ENCODE results near the gene LRMDA.

The LRMDA gene

GRCh38 chr10:76257816-76258215, 826.4 kb downstream of the LRMDA start:
- no peak for DNase-seq

- DNase-seq, result no peak
These were observed 834.2 kb downstream of the LRMDA start for GRCh38 chr10:76265441-76266113.

GRCh38 chr10:76268530-76268929, 837.1 kb downstream of the LRMDA start:
- no peak for DNase-seq

GRCh38 chr10:76268954-76269353, 837.5 kb downstream of the LRMDA start:
- DNase-seq, result no peak

- DNase-seq, result no peak
These were observed 839.0 kb downstream of the LRMDA start for GRCh38 chr10:76270464-76270863.

GRCh38 chr10:76274933-76275332, 843.5 kb downstream of the LRMDA start:
- DNase-seq, result no peak

GRCh38 chr10:76278811-76279460, 847.5 kb downstream of the LRMDA start:
- DNase-seq, result no peak

GRCh38 chr10:76281659-76282058, 850.2 kb downstream of the LRMDA start:
- no peak for DNase-seq

GRCh38 chr10:76282061-76283025, 850.9 kb downstream of the LRMDA start:
- no peak for DNase-seq

- DNase-seq, result no peak
These were observed 852.9 kb downstream of the LRMDA start for GRCh38 chr10:76284351-76284750.

- no peak for DNase-seq
These were observed 853.6 kb downstream of the LRMDA start for GRCh38 chr10:76285012-76285411.

GRCh38 chr10:76285515-76285914, 854.1 kb downstream of the LRMDA start:
- no peak for DNase-seq

- no peak for DNase-seq
These were observed 855.1 kb downstream of the LRMDA start for GRCh38 chr10:76286536-76286935.

- DNase-seq, result no peak
These were observed 856.4 kb downstream of the LRMDA start for GRCh38 chr10:76287856-76288255.

GRCh38 chr10:76291175-76291574, 859.8 kb downstream of the LRMDA start:
- DNase-seq, result no peak

GRCh38 chr10:76291885-76292284, 860.5 kb downstream of the LRMDA start:
- DNase-seq, result no peak

GRCh38 chr10:76296957-76297356, 865.5 kb downstream of the LRMDA start:
- DNase-seq, result peak; percentile 53

GRCh38 chr10:76297358-76297757, 865.9 kb downstream of the LRMDA start:
- DNase-seq, result peak; percentile 50

GRCh38 chr10:76297780-76298281, 866.4 kb downstream of the LRMDA start:
- DNase-seq, result peak; percentile 52

GRCh38 chr10:76298329-76298728, 866.9 kb downstream of the LRMDA start:
- no peak for DNase-seq

- DNase-seq, result peak; percentile 91
These were observed 868.1 kb downstream of the LRMDA start for GRCh38 chr10:76299501-76299900.

- no peak for DNase-seq
These were observed 869.8 kb downstream of the LRMDA start for GRCh38 chr10:76301211-76301610.

- DNase-seq, result no peak
These were observed 870.5 kb downstream of the LRMDA start for GRCh38 chr10:76301950-76302349.
